ENCODE measurements around the gene FBXO41. TPM values are rescaled to one million over a fixed set of nuclear protein-coding genes. Genes with fewer than 3 reads are reported as not detected.

Gene FBXO41
- total RNA-seq: 1 to 10 TPM in 3 of 4 donors, under 1 TPM in 1; 0.29 to 5.6 (median 1.6) TPM

GRCh38 chr2:73284296-73285158, at the start of gene FBXO41:
Gene FBXO41 (minus strand): TSS chr2:73284478. CDS start chr2:73269630, 14,848 bp downstream.
- intact Hi-C loops (cut with DNase I; ENCODE audit: low total_unique reads): no loop called here
- Histone ChIP-seq H3K4me1 (peaks cover 0 to 5% of the 10 kb centered on the region in 2 donors), H3K27ac (no peak within 1 kb of the TSS), H3K4me3 (peak within 1 kb of the TSS; percentile 37 to 62), H3K36me3 (no peaks in the 10 kb centered on the region), H3K9me3 (no peaks in the 10 kb centered on the region), H3K27me3 (no peaks in the 10 kb centered on the region)
- peak; percentile 23 to 38 for DNase-seq
- no peak for TF ChIP-seq POLR2A (IDR thresholded peaks at IDR 0.05)
- no peak for TF ChIP-seq CTCF (IDR thresholded peaks at IDR 0.05)

GRCh38 chr2:73334045-73334444, 49.8 kb upstream of the FBXO41 start:
- Histone ChIP-seq H3K4me3 (no peak overlapping the region), H3K27ac (no peak overlapping the region), H3K9me3 (peaks cover 0 to 6% of the 10 kb centered on the region in 2 donors), H3K4me1 (no peaks in the 10 kb centered on the region), H3K36me3 (no peaks in the 10 kb centered on the region), H3K27me3 (no peaks in the 10 kb centered on the region)
- no peak for TF ChIP-seq CTCF (IDR thresholded peaks at IDR 0.05)
- TF ChIP-seq POLR2A (IDR thresholded peaks at IDR 0.05): no peak
- intact Hi-C loops (cut with DNase I; ENCODE audit: low total_unique reads): no loop called here
- DNase-seq: no peak

- intact Hi-C loops (cut with DNase I; ENCODE audit: low total_unique reads): no loop called here
- no peak for DNase-seq
- no peaks in the 10 kb centered on the region for H3K4me1 ChIP-seq
- no peak overlapping the region for H3K4me3 ChIP-seq
- H3K36me3 ChIP-seq: no peaks in the 10 kb centered on the region
- H3K27ac ChIP-seq: no peak overlapping the region
- no peak for TF ChIP-seq POLR2A (IDR thresholded peaks at IDR 0.05)
- TF ChIP-seq CTCF (IDR thresholded peaks at IDR 0.05): no peak
- peaks cover 0 to 6% of the 10 kb centered on the region in 2 donors for H3K9me3 ChIP-seq
- H3K27me3 ChIP-seq: no peaks in the 10 kb centered on the region
Observed at GRCh38 chr2:73333564-73333963, 49.3 kb upstream of the FBXO41 start.

GRCh38 chr2:73324126-73324725, 39.9 kb upstream of the FBXO41 start:
- H3K36me3 ChIP-seq: no peaks in the 10 kb centered on the region
- TF ChIP-seq CTCF (IDR thresholded peaks at IDR 0.05): no peak
- no peak for TF ChIP-seq POLR2A (IDR thresholded peaks at IDR 0.05)
- no peak overlapping the region for H3K4me3 ChIP-seq
- no peak for DNase-seq
- H3K9me3 ChIP-seq: no peaks in the 10 kb centered on the region
- intact Hi-C loops (cut with DNase I; ENCODE audit: low total_unique reads): no loop called here
- no peaks in the 10 kb centered on the region for H3K4me1 ChIP-seq
- H3K27ac ChIP-seq: no peak overlapping the region
- H3K27me3 ChIP-seq: no peaks in the 10 kb centered on the region

- Histone ChIP-seq H3K9me3 (no peaks in the 10 kb centered on the region), H3K4me3 (no peak overlapping the region), H3K36me3 (no peaks in the 10 kb centered on the region), H3K4me1 (no peaks in the 10 kb centered on the region), H3K27ac (no peak overlapping the region), H3K27me3 (no peaks in the 10 kb centered on the region)
- TF ChIP-seq CTCF (IDR thresholded peaks at IDR 0.05): no peak
- TF ChIP-seq POLR2A (IDR thresholded peaks at IDR 0.05): no peak
- no peak for DNase-seq
- intact Hi-C loops (cut with DNase I; ENCODE audit: low total_unique reads): no loop called here
Observed at GRCh38 chr2:73323551-73323950, 39.3 kb upstream of the FBXO41 start.
